ENCODE data around the gene B3GALT2.
"Not testable (repeated sequence)": the region's sequence is repeated elsewhere in the genome, so short reads cannot be mapped to it uniquely, and the experiment has no call there.

Gene B3GALT2, protein sequence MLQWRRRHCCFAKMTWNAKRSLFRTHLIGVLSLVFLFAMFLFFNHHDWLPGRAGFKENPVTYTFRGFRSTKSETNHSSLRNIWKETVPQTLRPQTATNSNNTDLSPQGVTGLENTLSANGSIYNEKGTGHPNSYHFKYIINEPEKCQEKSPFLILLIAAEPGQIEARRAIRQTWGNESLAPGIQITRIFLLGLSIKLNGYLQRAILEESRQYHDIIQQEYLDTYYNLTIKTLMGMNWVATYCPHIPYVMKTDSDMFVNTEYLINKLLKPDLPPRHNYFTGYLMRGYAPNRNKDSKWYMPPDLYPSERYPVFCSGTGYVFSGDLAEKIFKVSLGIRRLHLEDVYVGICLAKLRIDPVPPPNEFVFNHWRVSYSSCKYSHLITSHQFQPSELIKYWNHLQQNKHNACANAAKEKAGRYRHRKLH

DNA sequence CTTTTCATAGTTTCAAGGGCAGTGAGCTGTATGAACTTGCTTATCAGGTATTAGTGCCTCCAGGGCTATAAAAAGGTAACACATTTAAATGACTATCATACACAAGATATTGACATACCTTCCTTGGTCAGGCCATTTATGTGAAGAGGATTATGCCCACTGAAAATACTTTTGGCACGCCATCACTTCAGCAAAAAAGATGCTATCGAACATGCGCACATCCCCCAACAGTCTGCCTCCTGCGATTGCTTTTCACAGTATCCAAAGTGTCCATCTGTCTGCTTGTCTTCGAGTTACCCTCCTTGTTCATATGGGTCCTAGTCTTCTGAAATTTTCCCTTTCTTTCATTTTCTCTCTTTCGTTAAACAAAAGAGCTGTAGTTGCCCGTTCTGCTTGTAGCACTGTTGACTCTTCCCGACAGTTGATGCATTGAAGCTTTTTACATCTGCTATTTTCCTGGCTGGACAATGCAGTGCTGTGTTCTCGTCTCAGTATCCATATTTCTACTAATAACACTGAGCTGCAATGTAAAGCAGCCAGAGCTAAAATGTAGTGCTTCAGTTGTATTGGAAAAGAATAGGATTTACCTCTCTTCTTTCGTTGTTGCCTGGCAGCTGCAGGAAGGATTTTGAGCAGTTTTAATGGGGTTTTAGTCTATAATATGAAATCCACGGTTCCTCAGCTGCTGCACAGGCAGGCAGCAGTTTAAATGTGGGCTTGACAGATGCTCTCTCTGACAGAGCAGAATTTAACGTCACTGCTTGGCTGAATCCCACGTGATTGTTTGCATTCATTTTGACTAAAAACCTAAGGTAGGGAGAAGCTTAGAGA is at the start of gene B3GALT2:
B3GALT2 (minus strand) TSS at position 713 of the 831 bp plus-strand sequence. CDS start 5,051 bp downstream, outside the sequence.
- DNase-seq: no peak

DNA sequence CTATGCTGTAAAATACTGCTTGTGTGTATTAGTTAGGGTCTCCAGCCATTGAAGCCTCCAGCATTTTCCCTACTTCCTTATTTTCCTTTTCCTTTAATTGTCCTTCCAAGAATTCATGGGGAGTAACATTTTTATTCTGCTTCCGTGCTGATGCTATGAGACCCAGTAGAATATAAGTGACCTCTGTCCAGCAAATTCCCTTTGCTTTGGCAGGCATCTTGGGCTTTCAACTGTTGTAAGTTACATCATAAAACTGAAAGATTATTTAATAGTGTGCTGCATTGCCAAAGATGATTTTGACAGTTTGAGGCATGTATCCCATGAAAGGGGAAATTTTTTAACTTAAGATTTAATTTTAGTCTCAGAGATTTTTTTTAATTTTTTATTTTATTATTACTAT is 48.1 kb upstream of the B3GALT2 start:
- no peak for DNase-seq

DNA sequence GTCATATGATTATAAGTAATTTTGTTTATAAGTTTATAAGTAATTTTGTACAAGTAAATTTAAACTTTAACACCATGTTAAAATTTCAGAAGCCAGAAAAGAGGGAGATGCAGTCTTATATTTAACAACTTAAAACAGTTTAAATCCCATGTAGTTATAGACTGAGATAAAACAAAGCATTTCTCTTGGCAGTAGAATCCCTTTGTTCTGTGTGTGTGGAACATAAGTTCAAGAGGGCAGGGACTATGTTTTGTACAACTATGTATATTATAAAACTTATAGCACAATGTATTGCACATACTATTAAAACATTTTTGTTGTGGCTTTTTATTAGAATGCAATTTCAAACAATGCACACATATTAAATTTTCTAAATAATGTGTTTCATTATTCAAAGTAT is 44.7 kb upstream of the B3GALT2 start:
- DNase-seq: not testable (repeated sequence)

DNA sequence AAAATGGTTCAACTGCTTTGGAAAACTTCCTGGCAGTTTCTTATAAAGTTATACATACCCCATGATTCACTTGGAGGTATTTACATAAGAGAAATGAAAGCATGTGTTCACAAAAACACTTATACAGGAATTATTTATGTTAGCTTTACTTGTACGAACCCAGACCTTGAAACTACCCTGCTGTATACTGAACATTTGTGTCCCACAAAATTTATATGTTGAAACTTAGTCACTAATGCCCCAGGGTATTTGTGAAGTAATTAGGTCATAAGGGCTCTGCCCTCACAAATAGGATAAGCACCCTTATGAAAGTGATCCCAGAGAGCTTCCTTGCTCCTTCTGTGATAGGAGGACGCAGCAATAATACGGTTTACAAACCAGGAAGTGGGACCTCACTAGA is 42.7 kb upstream of the B3GALT2 start:
- DNase-seq: no peak

DNA sequence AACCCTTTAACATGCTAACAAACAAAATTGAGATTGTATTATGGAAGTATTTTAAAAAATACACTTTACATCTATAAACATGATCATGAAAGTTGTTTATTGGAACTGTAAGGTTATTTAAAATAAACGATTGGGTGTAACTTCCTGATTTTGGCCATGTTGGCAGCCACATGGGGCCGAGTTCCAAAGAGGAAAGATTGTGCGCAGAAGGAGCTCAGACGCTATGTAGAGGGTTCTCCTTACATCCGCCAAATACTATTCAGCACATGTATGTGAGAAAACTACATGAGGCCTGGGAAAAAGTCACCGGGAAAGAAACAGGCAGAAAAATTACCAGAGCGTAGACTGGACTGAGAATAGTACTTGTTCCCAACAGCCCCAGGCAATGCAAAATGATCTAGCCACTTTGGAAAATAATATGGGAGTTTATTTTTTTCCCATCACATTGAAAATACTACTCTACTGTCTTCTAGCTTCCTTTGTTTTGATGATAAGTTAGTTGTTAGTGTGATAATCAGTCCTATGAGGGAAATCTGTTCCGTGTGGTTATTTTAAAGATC is 35.7 kb upstream of the B3GALT2 start:
- no peak for DNase-seq

DNA sequence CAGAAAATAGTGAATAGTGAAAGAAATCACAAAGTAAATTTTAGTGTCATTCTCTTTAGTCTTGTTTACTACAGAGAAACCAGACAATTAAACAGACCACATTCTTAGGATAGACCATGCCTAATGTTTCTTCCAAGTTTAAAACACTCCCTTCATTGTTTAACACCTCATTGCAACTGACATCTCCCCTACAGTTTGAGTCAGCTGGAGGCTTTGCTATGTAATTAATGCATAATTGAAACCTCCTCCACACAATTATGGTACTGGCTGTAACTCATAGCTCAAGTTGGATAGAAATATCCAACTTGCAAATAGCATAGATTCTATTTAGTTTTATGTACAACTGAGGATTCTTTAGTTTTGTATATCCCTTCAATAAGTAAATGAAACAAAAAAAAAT is 35.2 kb upstream of the B3GALT2 start:
- DNase-seq: no peak

DNA sequence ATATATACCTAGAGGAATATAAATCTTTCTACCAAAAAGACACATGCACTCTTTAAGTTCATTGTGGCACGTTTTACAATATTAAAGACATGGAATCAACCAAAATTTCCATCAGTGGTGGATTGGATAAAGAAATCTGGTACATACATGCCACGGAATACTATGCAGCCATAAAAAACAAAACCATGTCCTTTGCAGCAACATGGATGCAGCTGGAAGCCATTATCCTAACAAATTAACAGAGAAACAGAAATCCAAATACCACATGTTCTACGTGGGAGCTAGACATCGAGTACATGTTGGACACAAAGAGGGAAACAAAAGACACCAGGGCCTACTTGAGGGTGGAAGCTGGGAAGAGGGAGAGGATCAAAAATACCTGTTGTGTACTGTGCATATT is 33.0 kb upstream of the B3GALT2 start:
- no peak for DNase-seq

DNA sequence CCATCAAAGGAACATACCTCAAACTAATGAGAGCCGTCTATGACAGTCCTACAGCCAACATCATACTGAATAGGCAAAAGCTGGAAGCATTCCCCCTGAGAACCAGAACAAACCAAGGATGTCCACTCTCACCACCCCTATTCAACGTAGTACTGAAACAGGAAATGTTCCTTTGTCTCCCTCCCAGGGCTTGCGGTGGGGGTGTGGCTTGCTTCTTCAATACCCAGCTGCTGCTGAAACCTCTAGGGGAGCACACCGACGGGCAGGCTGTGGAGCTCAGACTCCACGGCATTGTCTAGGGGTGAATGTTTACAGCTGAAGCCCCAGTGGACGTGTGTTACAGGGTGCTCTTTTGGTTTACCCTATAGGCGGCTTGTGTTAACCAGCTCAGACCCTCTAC is 30.5 kb upstream of the B3GALT2 start:
- no peak for DNase-seq

DNA sequence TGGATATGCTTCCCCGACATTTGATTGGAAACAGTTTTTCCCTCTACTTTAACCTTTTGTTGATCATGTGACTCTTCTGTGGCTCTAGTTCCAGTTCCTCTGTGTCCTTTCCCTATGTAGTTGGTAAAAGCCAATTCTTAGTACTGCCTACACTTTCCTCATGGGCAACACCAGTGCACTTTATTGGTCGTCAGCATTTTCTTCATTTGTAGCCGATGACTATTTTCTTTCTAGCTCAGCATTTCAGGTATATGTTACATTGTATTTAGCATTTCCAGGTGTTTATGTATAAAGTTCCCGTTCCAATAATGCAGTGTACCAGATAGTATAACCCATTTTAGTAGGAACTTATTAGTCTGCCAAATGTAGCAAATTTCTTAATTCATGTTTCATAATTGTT is 27.6 kb upstream of the B3GALT2 start:
- DNase-seq: no peak

DNA sequence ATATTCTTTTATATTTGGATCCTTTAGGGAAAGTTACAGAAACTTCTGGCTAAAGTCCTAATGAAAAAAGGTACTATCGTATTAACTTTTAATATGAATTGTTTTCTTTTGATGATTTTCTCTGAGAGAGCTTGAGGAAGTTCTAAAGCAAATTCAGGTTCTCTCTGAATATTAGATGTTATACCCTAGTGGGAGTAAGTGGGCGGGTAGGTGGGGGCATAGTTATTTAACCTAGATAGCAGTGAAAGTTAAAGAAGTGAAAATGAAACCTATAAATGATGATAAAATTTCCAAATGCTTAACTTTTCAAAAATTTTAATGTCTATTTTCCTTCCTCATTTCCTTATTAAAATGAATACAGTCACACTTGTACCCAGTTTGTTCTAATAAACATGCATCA is 26.2 kb upstream of the B3GALT2 start:
- DNase-seq: no peak

DNA sequence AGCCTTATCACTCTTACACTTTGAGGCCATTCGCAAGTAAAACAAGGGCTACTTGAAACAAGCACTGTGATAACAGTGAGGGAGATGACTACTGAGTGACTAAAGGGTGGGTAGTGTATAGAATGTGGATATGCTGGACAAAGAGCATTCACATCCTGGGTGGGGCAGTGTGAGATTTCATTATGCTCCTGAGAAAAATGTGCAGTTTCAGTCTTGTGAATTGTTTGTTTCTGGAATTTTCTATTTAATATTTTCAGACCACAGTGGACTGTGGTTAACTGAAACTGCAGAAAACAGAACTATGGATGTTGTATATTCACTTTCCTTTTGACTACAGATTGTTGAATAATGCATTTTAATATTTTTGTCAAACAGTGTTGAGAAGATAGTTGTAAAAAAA is 25.1 kb upstream of the B3GALT2 start:
- no peak for DNase-seq

DNA sequence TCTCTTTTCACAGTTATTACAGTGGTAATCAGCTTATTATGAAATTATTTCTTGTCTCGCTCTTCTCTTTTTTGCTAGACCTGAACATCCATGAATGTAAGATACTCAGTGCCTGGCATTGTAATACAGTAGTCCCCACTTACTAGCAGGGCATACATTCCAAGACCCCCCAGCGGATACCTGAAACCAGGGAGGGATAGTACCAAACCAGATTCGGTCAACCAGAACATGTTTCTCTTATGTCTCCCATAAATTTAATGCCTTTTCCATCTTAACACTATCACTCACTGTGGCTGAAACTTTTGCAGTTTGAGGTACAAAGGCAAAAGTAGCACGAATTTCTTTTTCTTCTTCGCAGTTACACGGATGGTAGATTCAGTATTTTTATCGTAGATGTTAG is 24.6 kb upstream of the B3GALT2 start:
- no peak for DNase-seq

DNA sequence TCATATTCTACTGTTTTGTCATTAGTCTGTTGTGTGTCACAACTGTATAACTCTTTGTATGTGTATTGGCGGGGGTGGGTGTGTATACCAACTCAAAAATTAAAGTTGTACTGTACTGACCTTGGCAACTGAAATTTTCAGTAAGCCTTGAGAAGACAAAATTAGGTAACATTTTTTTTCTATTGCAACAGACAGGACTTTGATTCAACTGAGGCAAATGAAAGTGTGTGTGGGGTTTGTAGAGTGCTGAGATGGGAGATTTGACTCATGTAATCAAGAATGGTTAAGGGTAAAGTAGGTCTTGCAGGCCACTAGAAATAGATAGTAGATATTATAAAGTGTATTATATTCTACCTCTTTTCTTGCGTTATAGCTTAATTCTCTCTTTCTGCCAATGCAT is 14.6 kb upstream of the B3GALT2 start:
- no peak for DNase-seq

DNA sequence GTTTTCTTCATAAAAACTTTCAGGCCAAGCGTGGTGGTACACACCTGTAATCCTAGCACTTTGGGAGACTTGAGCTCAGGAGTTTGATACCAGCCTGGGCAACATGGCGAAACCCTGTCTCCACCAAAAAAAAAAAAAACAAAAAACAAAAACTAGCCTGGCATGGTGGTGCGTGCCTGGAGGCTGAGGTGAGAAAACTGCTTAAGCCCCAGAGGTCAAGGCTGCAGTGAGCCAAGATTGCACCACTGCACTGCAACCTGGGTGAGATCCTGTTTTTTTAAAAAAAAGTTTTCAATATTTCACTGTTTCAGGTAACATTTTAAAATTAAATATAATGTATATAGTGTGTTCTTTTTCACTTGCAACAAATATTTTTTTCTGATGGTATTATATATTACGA is 13.5 kb upstream of the B3GALT2 start:
- no peak for DNase-seq

DNA sequence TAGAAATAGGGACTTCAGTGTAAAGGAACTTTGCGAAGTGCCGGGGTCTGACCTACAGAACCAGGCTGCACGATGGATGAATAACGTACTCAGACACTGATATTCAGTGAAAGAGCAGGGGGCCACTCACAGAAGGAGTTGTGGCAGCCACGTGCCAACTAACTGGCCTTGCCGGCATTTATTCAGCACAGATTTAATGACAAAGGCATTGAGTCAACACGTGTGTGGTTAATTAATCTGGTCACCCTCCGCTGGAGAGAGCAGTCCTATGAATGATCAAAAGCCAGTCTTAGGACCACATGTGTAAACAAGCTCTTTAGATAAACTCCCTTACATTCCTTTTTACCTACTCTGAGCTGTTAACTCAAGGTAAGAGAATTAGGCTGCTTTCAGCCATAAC is 6.2 kb upstream of the B3GALT2 start:
- DNase-seq: no peak

DNA sequence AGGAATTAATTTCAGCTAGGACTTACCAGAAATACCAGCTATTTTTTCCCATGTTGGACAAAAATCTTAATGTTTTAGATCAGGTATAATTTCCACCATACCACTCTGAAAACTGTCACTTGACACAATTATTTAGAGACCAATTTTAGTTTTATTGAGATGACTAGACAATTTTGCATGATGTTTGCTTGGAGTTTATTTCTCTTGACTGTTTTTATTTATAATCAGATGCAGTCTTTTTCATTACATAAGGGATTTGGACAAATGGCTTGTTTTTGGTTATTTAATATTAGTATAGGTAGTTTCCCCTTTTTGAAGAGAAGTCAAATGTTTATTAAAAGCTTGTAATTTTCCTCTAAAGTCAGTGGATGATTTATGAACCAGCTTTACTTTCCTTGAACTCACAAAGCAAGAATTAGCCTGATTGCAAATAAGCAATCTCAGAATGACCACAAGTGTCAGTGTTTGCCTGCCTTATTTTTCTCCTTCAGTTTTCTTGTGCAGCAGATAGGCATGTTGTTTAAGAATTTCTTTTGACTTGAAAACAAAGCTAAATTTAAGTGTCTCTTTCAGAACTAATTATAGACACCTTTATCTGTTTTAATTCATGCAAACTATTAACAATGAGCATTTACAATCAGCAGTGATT is 3.8 kb upstream of the B3GALT2 start:
- no peak for DNase-seq

DNA sequence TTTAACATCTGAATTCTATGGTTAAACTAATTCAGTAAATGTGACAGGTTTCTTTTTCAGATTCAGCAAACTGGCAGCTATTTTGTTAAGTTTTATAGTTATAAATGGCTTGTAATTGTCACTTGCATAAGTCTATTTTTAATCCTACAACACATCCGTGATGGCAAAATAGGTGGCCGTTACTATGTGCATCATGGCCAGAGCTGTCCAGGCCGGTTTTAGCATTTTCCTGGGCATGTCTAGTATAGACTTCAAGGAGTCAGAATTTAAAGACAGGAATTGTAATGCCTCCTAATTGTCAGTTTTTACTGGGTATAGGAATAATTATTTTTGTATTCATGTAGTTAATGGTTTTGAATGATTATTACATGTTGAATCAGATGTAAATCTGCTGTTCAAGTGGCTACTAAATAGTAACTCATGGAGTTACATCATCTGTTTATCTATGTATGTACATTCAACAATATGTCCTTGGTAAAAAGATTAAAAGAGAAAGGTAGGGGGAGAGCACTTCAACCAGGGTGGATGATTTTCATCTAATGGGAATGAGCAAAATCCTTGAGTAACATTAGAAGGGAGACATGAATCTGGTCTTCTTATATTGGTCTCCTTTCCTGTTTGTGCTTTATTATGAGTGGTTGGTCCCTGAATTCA is 3.2 kb upstream of the B3GALT2 start:
- no peak for DNase-seq

DNA sequence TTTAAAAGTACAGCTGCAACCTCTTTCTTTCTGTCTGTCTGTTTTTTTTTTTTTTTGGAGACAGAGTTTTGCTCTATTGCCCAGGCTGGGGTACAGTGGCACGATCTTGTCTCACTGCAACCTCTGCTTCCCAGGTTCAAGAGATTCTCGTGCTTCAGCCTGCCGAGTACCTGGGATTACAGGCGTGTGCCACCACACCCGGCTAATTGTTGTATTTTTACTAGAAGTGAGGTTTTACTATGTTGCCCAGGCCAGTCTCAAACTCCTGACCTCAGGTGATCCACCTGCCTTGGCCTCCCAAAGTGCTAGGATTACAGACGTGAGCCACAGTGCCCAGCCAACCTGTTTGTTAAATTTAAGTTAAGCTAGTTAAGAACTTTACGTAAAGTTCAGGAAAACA is 2.5 kb upstream of the B3GALT2 start:
- not testable (repeated sequence) for DNase-seq

DNA sequence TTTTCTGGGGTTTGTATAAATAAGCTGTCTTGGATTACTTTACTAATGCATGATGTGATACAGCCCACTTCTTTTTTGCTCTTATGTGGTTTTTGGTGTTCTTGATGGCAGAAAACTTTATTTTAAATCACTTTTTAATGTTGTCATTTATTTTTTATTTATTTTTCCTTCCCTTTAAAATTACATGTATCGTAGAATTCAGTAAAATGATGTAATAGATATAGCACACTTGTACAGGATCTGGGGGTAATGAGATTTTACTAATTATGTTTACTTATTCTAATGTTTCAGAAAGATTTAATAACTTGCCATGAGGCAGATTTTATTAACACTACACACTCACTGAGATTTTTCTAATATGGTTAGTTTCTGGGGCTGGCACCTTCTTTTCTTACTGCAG is 701 bp upstream of the B3GALT2 start:
- DNase-seq: no peak

DNA sequence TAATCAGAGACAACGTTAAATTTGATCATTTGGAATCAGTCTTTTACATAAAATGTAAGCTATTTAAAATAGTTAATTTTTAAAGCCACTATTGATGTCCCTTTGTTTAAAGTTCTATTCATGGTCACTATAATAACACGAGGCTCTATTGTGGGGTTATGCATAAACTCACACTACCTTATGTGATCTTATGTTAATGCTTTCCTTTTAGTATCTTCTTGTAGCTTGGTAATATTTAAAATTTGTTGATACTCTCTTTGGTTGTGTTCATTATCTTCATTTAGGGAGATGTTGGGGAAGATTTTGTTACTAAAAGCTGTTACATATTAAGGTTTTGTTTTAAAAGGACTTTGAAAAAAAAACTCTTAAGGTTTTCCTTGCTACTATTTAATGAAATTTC is 1.2 kb downstream of the B3GALT2 start:
- DNase-seq: no peak

DNA sequence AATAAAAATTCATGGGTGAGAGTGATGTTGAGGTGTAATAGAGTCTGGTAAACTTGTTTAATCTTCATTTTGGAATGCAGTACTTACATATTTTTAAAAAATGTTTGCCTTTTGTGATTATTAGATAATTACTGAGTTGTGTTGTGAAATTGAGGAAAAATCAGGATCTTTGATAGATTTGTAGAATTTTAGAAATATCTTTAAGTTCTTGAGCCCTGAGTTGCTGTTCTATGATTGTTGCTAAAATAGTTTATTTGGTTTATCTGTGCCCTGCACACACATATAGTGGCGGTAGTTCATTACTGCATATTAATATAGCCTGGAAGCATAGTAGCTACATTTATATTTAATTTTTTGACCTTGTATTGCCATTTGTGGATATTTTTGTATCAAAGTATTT is 1.6 kb downstream of the B3GALT2 start:
- no peak for DNase-seq

DNA sequence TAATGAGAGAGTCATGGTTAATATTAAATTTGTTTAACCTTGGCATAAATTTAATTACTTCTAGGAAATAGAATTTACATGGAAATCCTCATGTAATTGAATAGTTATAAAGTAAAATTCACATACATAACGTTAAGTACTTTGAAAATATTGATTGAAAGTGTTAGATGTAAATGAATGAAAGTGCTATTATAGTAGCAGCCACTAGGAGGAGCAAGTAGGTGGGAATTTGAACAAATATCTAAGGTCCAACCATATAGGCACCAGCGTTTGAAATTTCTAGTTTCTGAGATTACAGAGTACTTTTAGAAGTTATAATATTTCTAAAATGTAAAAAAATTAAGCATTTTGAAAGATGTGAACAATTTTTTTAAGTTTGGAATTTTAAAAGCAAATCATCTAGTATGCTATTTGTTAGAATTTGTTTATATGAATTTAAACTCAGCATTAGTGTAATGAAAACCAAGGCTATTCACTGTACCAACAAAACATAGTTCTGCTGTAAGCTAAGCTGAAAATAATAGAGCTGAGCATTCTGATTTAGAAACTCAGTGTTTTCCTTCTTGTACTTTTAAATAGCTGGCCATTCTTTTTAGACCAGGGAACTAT is 3.3 kb downstream of the B3GALT2 start:
- peak; percentile 71 to 82 for DNase-seq

All from Kasumi-1 (cell line).